Amniotic stem cell (primary cell): ENCODE data around the gene RFXANK.
"Not testable (repeated sequence)": the region's sequence is repeated elsewhere in the genome, so short reads cannot be mapped to it uniquely, and the experiment has no call there.

Experiments used
- DNase-seq: peaks from one replicate; lab custom pipeline; 2025; lab: John Stamatoyannopoulos, UW

Gene RFXANK, protein sequence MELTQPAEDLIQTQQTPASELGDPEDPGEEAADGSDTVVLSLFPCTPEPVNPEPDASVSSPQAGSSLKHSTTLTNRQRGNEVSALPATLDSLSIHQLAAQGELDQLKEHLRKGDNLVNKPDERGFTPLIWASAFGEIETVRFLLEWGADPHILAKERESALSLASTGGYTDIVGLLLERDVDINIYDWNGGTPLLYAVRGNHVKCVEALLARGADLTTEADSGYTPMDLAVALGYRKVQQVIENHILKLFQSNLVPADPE

DNA sequence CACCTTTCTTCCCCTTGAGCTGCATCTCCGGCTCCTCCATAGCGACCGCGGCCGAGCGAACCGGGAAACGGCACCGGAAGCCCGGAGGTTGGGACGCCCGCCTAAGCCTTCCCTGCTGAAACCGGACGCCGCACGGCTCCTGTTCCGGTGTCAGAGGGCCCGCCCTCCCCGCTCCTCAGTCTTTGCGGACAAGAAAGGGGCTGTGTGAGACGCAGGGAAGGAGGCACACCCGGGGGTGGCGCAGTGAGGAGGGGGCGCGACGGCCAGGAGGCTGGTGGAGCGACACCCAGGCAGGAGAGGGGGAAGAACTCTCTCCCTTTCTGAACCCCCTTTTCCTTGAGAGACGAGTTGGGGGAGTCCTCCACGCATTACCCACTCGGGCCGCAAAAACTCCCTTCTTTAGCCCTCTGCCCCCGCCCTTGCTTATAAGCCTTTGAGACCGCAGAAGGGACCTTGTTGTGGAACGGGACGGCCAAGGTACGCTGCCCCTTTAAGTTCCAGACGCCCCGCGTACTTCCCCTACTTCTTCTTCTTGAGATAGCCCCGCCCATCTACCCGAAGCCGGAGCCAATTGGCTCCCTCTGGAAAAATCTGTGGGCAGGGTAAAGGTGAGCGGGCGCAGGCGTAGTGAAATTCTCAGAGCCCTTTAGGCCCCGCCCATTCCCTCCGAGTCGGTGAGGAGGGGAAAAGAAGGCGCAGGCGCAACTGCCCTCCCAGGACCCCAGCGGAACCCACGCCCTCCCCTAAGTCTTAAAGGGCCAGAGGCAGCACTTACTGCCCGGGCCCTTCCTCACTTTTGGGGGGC is at the start of gene RFXANK, which contains the start of gene BORCS8:
Gene RFXANK, plus strand, starts transcription at position 181 of the 805 bp plus-strand sequence. CDS start 1,689 bp downstream, outside the sequence.
Gene BORCS8, minus strand, starts transcription at position 75 of the 805 bp plus-strand sequence. Its CDS starts 35 bp downstream, at position 40.
- DNase-seq, result peak; percentile 99

DNA sequence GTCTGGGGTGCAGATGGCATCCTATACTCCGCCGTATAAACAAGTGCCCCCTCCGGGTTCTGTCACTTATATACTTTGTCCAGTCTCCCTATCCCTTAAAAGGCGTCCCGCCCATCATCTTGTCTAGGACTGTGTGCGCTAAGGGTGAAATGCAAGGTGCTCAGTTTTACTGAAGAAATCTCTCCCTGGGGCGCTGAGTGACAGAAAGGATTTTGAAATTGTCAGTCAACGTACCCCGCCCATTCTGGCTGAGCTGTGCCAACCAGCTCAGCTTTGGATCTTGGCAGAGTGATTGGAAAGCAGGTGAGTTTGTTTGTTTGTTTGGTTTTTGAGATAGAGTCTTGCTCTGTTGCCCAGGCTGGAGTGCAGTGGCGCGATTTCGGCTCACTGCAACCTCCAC is 49.7 kb upstream of the RFXANK start:
- DNase-seq, result no peak

DNA sequence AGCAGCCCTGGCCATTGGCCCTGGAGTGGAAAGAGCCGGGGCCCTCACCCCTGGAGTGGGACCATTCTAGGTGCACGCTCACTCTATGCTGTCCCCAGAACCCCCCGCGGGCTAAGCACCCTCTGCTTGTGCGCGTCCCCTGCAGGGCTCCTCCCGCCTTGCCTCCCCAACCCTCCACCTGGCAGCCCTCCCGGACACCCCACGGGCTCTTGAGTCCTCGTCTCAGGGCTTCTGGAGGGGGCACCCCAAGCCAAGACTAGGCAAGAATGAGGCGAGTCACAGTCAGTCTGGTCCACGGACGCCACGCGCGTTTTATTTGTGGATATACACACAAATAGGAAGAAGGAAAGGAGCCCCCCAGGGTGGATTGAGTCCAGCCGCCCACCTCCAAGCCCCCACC is 46.8 kb upstream of the RFXANK start:
- no peak for DNase-seq

DNA sequence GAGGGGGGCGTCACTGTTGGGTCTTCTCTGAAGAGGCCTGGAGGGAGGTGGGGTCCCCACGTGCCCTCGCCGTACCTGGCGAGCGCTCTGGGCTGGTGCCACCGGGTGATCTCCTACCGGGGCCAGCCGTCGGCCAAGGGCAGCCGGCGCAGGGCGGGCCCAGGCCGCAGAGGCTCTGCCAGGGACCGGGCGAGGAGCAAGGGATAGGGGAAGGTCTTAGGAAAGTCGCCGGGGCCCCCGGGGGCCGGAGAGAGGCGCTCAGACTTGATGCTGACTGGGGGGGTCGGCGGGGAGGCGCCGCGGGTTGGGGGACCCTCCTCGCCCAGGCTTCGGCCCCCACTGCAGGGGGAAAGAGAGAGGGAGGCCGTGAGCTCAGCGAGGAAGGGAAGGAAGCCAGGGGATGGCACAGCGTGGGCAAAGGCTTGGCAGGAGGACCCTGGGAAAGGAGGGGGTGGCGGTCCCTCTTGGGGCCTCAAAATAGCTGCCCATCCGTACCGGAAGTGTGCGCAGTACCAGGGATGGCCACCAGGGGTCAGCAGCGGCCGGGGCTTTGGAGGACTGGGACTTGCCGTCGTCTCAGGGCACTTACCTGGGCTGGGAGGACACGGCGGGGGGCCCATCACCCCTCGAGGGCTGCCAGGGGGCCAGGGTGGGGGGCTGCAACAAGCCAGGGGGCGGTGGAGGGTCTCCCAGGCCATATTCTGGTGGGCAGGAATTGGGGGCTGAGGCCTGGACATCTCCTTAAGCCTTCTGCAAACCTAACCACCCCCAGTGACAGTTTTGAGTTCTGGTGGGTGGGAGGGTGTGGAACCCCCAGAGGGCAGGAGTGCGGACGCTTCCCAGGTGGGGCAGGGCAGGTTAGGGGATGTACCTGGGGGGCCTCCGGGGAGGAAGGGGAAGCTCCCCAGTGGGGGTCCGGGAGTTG is 46.1 kb upstream of the RFXANK start:
- DNase-seq, result no peak

DNA sequence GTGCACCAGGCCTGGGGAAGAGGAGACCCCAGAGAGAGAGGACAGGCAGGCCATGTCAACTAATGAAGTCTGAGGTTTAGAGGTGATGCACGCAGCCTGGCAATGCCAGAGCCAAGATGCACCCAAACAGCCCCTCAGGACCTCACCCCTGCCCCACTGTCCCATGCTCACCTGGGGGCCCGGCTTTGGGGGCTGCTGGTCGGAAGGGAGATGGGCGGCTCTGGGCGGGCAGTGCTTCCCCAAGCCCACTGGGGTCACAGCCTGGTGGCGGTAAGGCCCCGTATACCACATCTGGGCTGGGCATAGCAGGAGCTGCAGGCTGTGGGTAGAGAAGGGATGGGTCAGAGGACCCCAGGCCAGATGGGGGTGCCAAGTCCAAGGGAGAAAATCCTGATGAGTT is 45.2 kb upstream of the RFXANK start:
- DNase-seq, result no peak

DNA sequence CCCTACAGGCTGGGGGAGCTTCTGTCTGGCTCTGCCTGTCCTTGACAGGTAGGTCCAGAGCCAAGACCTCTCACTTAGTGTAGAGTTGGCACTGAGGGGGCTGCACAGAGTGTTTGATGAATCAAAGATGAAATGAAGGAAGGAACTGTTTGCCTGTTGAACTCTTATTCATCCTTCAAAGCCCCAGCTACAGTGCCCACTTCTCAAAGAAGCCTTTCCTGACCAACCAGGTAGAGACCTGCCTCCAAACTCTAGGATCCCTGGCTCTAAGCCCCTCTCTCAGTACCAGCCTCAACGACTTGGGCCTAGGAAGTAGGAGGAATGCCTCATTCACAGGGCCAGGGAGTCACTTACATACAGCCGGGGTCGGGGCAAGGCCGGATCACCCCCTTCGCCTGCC is 44.7 kb upstream of the RFXANK start:
- DNase-seq, result no peak

DNA sequence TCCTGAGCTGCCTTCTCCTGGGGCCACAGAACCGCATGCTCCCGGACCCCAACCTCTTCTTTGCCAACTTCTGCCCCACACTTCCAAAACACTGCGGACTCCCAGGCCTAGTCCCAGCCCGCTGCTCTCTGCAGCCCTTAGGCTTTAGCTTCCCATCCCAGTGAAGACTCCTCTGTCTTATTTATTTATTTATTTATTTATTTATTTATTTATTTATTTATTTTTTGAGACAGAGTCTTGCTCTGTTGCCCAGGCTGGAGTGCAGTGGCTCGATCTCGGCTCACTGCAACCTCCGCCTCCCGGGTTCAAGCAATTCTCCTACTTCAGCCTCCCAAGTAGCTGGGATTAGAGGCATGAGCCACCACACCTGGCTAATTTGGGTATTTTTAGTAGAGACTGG is 43.6 kb upstream of the RFXANK start:
- DNase-seq, result not testable (repeated sequence)

DNA sequence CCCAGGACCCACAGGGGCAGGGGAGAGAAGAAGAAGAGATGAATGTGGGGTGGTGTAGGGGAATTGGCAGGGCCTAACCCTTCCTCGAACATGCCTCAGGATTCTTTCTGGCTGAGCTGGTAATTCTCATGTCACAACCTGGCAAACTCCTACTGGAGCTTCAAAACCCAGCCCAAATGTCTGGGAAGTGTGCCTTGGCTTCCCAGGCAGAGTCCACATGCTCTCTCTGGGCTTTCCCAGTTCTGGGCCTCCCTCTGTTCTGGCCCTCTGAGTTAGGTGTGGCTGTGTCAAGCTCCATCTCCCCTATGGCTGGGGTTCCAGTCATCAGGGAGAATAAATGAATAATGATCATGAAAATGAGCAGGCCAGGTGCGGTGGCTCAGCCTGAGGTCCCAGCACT is 42.6 kb upstream of the RFXANK start:
- no peak for DNase-seq

DNA sequence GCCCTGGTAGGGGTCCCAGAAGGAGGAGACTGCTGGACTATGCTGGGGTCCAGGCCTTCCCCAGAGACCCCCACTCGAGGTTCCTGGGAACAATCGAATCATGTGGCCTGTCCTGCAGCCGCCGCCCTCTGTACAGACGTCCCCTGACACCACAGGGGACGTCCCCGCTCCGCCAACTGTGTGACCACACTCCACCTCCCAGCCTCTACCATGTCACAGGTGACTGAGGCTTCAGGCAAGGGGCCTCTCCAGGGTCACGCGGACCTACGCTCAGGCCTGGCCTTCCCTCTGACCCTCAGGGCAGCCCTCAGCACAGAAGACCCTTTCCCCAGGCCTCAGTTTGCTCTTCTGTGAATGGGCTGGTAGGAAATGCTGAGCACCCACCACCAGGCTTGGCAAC is 40.6 kb upstream of the RFXANK start:
- DNase-seq, result no peak

DNA sequence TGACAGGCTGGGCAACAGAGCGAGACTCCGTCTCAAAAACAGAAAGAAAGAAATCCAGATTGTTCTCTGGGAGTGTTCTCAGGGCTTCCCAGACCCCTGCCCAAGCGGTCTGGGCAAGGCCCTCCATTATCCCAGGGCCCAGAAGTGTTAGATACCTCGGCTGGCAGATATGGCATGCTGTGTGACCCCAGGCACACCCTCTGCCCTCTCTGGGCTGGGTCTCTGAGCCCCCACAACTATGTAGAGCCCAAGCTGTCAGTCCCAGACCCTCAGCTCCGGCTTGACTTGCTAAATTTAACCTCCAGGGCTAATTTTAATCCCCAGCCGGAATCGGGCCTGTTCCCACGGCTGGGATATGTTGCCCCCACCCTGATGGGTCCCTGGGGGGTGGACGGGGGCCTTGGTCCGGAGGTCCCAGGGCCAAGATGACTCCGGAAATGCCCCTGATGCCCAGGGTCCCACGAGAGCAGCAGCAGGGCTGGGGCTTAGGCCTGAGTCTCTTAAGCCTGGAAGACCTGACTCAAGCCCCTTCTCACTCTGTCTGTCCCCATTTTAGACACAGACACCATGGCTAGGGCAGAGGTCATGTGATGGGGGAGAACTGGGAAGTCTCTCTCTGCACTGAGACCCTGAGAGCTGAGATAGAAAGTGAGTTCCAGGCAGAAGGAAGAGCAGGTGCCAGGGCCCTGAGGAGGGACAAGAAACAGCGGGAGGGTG is 39.2 kb upstream of the RFXANK start:
- DNase-seq, result no peak

DNA sequence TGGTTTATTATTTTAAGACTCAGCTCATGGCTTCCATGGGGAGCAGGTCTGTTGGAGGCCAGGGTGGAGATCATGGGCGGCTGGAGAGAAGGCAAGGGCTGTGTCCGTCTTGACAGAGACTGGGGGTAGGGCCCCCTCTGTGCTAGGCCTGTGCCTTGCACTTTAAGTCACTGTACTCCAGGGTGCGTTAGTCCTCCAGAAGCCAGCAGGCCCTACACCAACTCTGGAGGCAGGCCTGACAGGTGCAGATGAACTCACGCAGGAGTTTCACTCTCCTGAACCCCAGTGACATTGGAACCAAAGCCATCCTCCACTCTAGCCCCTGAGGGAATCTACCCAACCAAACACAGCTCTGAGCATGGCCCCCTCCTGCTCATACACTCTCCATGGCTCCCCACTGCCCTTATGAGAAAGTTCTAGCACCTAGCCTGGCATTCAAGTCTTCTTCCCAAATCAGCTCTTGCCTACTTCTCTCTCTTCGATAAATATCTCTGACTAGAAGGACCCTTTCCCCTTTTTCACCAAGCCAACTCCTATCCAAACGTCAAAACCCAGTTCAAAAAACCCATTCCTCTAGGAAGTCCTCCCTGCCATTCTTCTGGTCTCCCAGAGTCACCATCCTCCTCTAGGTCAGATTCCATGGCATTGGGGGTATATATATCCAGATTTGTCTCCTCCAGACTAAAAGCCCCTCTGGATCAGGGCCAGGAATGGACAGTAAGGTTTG is 37.1 kb upstream of the RFXANK start:
- DNase-seq, result no peak

DNA sequence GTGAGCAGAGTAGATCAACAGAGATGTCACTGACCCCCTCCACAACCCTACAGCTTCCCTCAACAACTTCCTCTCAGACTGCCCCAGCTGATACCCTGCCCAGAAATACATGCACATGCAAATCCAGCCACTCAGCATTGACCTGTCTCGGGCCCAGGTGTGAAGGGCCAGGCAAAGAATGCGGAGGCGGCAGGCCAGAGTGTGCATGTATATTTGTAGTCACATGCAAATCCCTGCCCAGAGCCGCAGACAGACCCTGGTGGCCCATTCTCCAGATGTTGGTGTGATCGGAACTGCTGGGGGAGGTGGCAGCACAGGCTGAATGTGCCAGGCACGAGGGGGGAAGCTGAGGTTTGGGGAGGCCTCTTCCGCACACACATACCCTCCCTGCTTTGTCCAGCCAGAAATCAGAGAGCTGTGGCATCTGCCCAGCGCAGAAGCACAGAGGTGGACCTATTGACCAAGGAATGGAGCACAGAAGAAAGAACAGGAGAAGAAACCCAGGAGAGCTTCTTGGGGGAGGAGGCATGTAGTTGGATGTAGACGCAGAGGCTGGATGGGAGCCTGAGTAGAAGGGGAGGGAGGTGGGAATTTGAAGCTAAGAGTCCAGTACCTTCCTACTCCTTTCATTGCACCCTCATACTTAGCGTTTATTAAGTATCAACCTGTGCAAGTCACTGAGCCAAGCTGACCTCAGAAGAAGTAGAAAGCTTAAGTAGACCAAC is 36.4 kb upstream of the RFXANK start:
- no peak for DNase-seq

DNA sequence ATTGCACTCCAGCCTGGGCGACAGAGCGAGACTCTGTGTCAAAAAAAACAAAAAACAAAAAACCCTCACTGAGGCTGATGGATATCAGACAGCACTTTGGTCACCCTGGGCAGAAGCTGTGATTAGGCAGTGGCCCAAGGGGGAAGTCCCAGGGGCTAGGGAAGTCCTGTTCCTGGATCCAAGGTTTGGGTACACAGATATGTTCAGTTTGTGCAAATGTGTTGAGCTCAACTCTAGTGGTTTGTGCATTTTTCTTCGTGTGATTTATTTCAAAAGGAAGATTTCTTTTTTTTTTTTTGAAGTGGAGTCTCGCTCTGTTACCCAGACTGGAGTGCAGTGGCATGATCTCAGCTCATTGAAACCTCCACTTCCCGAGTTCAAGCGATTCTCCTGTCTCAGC is 34.2 kb upstream of the RFXANK start:
- no peak for DNase-seq

DNA sequence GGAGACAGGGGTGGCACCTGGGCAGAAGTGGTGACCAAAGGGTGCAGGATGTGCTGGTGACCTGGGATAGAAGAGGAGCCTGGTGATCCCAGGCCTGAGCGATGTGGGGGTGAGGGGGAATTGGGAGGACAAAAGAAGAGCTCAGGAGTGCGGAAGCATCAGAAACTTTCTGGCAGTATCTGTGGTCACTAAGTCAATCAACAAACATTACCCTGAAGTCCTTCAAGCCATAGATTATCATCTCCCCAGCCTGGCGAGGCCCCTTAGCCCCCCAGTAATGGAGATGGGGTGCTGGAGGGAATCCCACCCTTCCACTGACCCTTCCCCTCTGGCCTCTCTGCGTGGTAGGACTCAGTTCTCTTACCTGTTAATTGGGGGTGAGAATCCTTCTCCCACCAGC is 32.5 kb upstream of the RFXANK start:
- no peak for DNase-seq

DNA sequence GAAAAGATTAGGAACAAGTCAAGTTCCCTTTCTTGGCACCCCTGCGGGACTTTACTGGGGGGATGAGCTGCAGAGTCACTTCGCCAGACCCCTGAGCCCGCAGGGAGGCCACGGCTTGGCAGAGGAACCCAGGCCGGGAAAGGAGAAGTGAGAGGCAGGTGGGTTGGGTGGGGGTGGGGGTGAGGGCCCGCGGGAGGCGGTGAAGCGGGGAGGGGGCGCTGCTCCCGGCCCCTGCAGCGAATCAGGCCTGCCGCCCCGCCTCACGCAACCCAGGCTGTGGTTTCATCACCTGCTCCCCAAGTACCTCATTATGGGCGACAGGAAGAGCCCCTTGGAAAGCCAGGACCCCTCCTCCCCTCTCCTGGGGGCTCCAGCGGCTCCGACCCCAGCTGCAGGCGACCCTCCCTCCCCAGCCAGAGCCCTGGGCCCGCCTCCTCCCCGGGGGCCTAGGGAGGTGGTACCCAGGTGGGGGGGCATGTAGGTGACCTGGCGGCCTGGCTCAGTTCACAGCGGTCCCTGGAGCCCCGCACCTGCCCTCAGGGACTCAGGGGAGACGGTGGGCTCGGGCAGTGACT is 31.5 kb upstream of the RFXANK start:
- DNase-seq, result no peak

DNA sequence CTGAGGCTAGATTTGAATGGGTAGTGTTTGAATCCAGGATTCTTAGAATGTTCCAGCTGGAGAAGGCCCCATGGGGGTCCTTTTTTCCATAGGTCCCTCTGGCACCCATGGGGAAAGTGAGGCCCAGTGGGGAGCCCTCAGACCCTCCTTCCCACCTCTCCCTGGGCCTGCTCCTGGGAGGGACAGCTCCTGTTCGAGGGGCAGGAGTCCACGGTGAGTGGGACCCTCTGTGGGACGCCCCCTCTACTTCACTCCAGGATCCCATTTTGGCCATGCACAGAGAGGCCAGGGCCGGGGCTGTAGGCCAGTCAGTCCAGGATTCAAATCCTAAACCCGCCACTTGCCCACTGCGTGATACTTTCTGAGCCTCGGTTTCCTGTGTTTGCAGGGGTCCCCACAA is 29.6 kb upstream of the RFXANK start:
- DNase-seq, result no peak

DNA sequence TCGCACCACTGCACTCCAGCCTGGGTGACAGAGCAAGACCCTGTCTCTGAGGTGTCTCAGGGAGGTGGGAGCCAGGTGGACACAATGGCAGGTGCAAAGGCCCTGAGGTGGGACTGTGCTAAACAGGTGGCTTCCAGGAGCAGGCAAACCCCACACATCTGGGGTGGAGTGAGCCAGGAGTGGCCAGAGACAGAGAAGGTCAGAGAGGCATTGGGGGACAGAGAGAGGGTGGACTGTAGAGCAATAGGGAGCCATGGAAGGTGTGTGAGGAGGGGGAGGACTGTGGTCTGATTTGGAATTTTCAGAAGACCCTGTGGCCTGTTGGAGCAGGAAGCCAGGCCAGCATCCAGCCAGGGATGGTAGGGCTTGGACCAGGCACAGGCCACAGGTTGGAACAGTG is 26.7 kb upstream of the RFXANK start:
- no peak for DNase-seq

DNA sequence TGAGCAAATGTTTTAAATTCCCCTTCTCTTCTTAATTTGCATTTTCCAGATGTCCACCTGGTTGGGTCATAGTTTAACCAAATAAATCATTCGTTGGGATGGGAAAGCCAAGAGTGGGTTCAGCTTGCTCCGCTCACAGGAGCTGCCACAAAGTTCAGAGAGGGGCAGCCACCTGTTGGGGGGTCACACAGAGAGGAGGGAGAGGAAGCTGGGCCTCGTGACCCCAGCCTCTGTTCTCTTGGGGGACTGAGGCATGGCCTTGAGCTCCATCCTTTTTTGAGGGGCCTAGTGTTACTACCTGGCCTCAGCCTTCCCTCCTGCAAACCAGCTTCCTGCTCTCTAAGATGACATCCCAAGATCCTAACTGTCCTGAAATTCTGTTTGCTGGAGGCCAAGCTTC is 24.4 kb upstream of the RFXANK start:
- no peak for DNase-seq

DNA sequence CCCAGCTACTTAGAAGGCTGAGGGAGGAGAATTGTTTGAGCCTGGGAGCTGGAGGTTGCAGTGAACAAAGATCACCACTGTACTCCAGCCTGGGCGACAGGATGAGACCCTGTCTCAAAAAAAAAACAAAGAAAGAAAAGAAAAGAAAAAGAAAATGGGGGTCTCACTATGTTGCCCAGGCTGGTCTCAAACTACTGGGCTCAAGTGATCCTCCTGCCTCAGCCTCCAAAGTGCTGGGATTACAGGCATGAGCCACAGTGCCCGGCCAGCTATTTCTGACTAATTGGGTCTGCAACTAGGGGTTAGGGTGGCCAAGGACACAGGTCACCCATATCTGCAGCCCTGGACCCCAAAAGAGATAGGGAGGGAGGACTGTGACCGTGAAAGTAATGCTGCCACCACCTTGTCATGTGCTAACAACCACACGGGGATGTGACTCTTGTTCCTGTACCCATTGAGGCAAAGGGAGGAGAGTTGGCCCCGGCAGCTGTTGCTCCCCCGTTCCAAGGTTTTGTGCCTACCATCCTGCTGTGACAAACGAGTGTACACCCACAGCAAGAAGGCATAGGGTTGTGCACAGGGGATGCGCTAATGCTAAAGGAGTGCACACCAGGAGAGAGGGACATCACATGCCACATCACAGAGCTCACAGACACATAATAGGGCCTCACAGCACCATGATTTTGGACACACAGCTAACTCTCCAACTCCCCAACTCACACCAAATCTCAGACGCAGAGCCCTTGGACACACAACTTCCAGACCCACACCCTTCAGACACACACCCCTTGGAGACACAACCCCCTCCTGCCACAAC is 22.6 kb upstream of the RFXANK start:
- no peak for DNase-seq
